ENCODE results near the gene CDHR1. TPM values are rescaled to one million over a fixed set of nuclear protein-coding genes. Genes with fewer than 3 reads are reported as not detected.

Gene CDHR1
- total RNA-seq, 1 donor from 2014 or later: 0.96 TPM

DNA sequence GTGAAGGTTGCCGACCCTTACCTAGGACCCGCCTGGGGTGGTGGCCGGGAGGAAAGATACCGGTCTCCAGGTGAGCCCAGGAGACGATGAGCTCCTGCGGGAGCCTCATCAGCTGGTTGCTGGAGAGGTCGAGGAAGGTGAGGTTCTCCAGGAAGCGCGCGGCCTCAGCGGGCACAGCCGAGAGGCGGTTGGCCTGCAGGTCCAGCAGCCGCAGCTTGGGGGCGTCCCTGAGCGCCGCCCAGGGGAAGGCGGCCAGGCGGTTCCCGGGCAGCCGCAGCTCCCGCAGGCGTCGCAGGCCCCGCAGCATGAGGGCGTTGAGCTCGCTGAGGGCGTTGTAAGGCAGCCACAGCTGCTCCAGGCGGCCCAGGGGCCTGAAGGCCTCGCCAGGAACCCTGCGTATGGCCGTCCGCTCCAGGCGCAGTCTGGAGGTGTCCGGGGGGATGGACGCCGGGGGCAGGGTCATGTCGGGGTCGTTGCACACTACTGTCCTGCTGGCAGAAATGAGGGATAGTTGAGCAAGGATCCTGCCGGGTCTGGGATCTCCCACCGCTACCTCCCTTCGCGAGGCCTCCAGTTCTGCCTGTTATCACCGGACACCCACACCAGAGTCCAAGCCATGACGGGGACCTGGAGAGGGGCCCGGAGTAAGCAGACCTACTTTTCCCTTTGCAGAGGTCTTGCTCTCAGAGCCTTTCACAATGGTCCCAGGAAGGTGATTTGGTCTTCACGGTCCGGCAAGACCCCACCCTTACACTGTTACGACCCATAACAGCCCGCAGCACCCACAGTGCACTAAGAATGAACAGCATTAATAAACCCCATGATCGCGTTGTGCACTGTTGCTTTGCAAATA lies 43.1 kb downstream of the CDHR1 start:
- Mint-ChIP-seq H3K9me3 (ENCODE audit: low read depth) (no peaks in the 10 kb centered on the region), H3K27me3 (peaks cover 31% of the 10 kb centered on the region), H3K4me3 (ENCODE audit: low read depth) (no peak overlapping the region), H3K36me3 (ENCODE audit: insufficient read depth) (no peaks in the 10 kb centered on the region), H3K27ac (no peak overlapping the region), H3K4me1 (ENCODE audit: low read depth) (no peaks in the 10 kb centered on the region)
- TF ChIP-seq, protein P1, sequence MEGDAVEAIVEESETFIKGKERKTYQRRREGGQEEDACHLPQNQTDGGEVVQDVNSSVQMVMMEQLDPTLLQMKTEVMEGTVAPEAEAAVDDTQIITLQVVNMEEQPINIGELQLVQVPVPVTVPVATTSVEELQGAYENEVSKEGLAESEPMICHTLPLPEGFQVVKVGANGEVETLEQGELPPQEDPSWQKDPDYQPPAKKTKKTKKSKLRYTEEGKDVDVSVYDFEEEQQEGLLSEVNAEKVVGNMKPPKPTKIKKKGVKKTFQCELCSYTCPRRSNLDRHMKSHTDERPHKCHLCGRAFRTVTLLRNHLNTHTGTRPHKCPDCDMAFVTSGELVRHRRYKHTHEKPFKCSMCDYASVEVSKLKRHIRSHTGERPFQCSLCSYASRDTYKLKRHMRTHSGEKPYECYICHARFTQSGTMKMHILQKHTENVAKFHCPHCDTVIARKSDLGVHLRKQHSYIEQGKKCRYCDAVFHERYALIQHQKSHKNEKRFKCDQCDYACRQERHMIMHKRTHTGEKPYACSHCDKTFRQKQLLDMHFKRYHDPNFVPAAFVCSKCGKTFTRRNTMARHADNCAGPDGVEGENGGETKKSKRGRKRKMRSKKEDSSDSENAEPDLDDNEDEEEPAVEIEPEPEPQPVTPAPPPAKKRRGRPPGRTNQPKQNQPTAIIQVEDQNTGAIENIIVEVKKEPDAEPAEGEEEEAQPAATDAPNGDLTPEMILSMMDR (IDR thresholded peaks at IDR 0.05; ENCODE audit: unreplicated experiment): peak; percentile 51
- DNase-seq (ENCODE audit: low spot score, unreplicated experiment): no peak

DNA sequence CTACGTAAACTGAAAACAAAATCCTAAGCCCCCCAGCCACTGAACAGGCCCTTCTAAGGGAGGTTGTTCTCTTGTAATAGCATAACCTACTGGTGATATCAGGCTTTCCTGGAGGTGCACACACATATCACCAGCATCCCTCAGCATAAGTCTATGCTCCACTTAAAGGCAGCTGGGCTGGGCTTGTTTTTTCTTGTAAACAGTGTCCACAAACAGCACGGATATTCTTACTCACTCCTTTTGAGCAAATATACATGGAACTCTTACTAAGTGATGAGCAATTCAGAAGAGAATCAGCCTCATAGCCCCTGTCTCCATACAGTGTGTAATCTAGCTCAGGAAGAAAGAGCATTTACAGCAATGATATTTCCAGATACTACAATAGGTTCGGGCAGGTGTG lies 44.6 kb downstream of the CDHR1 start:
- DNase-seq (ENCODE audit: low spot score, unreplicated experiment): no peak
- H3K27me3 Mint-ChIP-seq: peaks cover 31% of the 10 kb centered on the region
- TF ChIP-seq, protein P1 (IDR thresholded peaks at IDR 0.05; ENCODE audit: unreplicated experiment): no peak
- H3K9me3 Mint-ChIP-seq (ENCODE audit: low read depth): no peaks in the 10 kb centered on the region
- no peaks in the 10 kb centered on the region for H3K4me1 Mint-ChIP-seq (ENCODE audit: low read depth)
- H3K36me3 Mint-ChIP-seq (ENCODE audit: insufficient read depth): no peaks in the 10 kb centered on the region
- no peak overlapping the region for H3K4me3 Mint-ChIP-seq (ENCODE audit: low read depth)
- H3K27ac Mint-ChIP-seq: no peak overlapping the region

DNA sequence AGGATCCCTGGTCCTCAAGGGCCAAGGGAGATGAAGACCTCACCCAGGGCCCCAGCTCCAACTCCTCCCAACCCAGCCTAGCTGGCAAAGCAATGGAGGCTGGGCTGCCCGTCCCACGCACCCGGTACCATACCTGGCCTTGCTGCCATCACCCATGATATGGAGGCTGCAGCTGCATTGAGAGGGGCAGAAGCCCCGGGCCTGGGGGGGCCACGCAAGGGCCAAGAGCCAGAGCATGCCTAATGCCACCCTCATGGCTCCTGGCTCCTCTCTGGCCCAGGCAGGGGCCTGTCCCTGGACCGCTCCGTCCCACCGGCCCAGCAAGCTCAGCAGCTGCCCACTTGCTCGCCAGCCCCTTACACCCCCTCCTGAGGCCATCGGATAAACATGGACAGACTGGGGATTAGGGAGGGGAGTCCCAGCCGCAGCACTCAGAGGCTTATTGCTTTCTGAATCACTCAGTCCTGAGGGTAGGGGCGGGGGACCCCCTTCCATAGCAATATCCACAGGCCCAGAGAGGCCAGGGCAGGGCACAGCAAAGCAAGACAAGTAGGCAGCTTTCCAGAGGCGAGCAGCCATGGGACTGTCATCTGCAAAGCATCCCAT lies 47.0 kb downstream of the CDHR1 start, which contains the start of gene LRIT1:
Gene LRIT1, minus strand, starts transcription at position 362 of the 606 bp plus-strand sequence. Its CDS starts 107 bp downstream, at position 255.
- Mint-ChIP-seq H3K4me3 (ENCODE audit: low read depth) (no peak within 1 kb of the TSS), H3K4me1 (ENCODE audit: low read depth) (no peaks in the 10 kb centered on the region), H3K9me3 (ENCODE audit: low read depth) (no peaks in the 10 kb centered on the region), H3K36me3 (ENCODE audit: insufficient read depth) (no peaks in the 10 kb centered on the region), H3K27me3 (peaks cover 34% of the 10 kb centered on the region), H3K27ac (no peak within 1 kb of the TSS)
- TF ChIP-seq, protein P1 (IDR thresholded peaks at IDR 0.05; ENCODE audit: unreplicated experiment): no peak
- no peak for DNase-seq (ENCODE audit: low spot score, unreplicated experiment)

DNA sequence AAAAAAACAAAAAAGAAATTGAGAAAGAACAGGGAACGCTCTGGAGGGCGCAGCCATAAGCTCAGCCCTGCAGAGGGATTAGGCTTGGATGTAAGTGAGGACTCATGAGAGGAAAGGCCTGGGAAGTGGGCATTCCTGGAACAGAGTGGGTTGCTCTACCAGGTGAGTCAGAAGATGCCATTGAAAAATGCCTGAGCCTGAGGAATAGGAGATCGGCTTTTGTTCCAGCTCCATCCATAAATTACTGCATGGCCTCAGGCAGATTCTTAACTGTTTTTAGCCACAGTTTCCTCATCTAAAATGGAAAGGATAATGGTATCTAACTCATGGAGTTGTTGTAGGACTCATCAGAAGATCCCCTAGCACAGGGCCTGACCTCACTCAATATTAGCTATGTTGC lies 49.4 kb downstream of the CDHR1 start:
- Mint-ChIP-seq H3K27me3 (peaks cover 23% of the 10 kb centered on the region), H3K27ac (no peak overlapping the region), H3K4me1 (ENCODE audit: low read depth) (no peaks in the 10 kb centered on the region), H3K4me3 (ENCODE audit: low read depth) (no peak overlapping the region), H3K36me3 (ENCODE audit: insufficient read depth) (no peaks in the 10 kb centered on the region), H3K9me3 (ENCODE audit: low read depth) (no peaks in the 10 kb centered on the region)
- TF ChIP-seq, protein P1 (IDR thresholded peaks at IDR 0.05; ENCODE audit: unreplicated experiment): no peak
- no peak for DNase-seq (ENCODE audit: low spot score, unreplicated experiment)

DNA sequence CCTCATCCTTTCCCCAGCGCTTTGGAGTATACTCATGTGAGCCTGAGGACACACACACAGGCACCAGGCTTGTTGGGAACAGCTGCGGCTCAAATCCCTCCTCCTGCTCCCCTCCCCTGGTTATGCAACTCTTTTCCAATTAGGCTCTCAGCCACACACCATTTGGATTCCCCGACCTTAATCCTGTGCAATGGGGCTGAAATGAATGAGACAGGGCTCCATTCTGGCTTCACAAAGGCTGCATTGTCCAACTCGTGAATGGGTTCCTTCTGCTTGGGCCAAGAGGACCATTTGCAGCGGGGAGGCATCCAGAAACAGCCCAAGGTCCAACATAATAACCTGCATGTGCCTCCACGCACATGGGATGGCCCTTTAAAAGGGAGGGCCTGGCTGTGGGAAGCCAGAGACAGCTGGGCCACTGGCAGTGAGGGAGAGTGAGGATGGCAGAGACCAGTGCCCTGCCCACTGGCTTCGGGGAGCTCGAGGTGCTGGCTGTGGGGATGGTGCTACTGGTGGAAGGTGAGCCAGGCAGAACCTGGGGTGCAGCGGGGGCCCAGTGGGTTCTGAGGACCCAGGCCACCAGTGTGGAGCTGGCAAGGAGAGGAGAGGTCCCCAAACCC lies 50.4 kb downstream of the CDHR1 start, which contains the start of gene RGR:
Gene RGR, plus strand, starts transcription at position 403 of the 620 bp plus-strand sequence. Its CDS starts 38 bp downstream, at position 441.
- H3K9me3 Mint-ChIP-seq (ENCODE audit: low read depth): no peaks in the 10 kb centered on the region
- H3K4me3 Mint-ChIP-seq (ENCODE audit: low read depth): no peak within 1 kb of the TSS
- TF ChIP-seq, protein P1 (IDR thresholded peaks at IDR 0.05; ENCODE audit: unreplicated experiment): no peak
- H3K27ac Mint-ChIP-seq: no peak within 1 kb of the TSS
- no peaks in the 10 kb centered on the region for H3K36me3 Mint-ChIP-seq (ENCODE audit: insufficient read depth)
- DNase-seq (ENCODE audit: low spot score, unreplicated experiment): no peak
- H3K4me1 Mint-ChIP-seq (ENCODE audit: low read depth): no peaks in the 10 kb centered on the region
- peaks cover 19% of the 10 kb centered on the region for H3K27me3 Mint-ChIP-seq

Data from progenitor cell of endocrine pancreas (in vitro differentiated cells).